Fibroblast of mammary gland (primary cell): ENCODE data around the gene ACE.

Experiments
- DNase-seq: peaks from one replicate; pipeline ENCODE4 v3.0.0-alpha.2; 2010; ENCODE audit warnings: low read depth
- H3K4me3 ChIP-seq: 2 replicates; pipeline ENCODE4 v1.5.1; 2011; ENCODE audit warnings: low read depth, mild to moderate bottlenecking, low read length, moderate library complexity; ENCODE audit not compliant: control insufficient read depth
- CTCF ChIP-seq: conservative IDR thresholded peaks from 2 replicates; pipeline ENCODE4 v1.5.1; 2011; ENCODE audit warnings: low read depth, low read length, inconsistent platforms; ENCODE audit not compliant: control insufficient read depth, insufficient read depth

The ACE gene

GRCh38 chr17:63443053-63443452 is 33.8 kb upstream of the ACE start:
- no peak for TF ChIP-seq CTCF
- no peak for DNase-seq
- no peak overlapping the region for H3K4me3 ChIP-seq

- no peak for TF ChIP-seq CTCF
- no peak overlapping the region for H3K4me3 ChIP-seq
- no peak for DNase-seq
Observed at GRCh38 chr17:63444457-63444856, 32.4 kb upstream of the ACE start.

- no peak for DNase-seq
- peak overlapping the region; percentile 49 for H3K4me3 ChIP-seq
- no peak for TF ChIP-seq CTCF
Observed at GRCh38 chr17:63445065-63445464, 31.8 kb upstream of the ACE start.

- DNase-seq = no peak
- no peak for TF ChIP-seq CTCF
- H3K4me3 ChIP-seq = peak overlapping the region; percentile 49
Observed at GRCh38 chr17:63445571-63445953, 31.3 kb upstream of the ACE start.

- H3K4me3 ChIP-seq = peak within 1 kb of the TSS; percentile 49
- TF ChIP-seq CTCF = no peak
- DNase-seq = peak; percentile 51
Observed at GRCh38 chr17:63445954-63446752, 30.7 kb upstream of the ACE start, which contains the start of gene CYB561. Gene CYB561, minus strand, starts transcription at chr17:63446306. Its CDS starts 8,759 bp downstream, at chr17:63437547.

GRCh38 chr17:63446753-63447470 is 29.9 kb upstream of the ACE start:
- TF ChIP-seq CTCF = no peak
- H3K4me3 ChIP-seq = peak overlapping the region; percentile 31
- DNase-seq = peak; percentile 63
